ENCODE measurements around the gene TXLNG. TPM values are rescaled to one million over a fixed set of nuclear protein-coding genes. Genes with fewer than 3 reads are reported as not detected.

TXLNG gene
- total and polyA plus RNA-seq, 12 donors, result 3.6 to 6.8 (median 5.8) TPM

DNA sequence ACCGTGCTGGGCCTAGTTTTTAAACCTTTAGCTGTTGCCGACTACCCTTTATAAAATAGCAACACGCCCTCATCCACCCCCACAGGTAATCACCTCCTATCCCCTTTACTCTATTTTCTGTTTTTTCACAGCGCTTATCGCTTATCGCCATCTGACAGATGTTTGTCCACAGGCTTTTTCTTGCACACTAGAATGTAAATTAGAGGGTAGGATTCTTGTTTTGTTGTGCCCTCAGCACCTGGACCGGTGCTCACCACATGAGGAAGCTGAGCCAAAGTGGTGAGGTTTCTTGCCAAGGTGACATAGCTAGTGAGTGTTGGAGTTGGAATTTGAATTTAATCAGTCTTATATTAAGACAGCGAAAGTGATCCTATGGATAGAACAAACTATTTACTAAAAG, 86.8 kb downstream of the TXLNG start:
- no peaks in the 10 kb centered on the region for H3K9me3 ChIP-seq
- no peak overlapping the region for H3K27ac ChIP-seq
- H3K4me3 ChIP-seq, result no peak overlapping the region
- DNase-seq (no peak), ATAC-seq (no peak)
- intact Hi-C loops (cut with DNase I), result no loop called here
- WGBS, 2 donors, result 89 to 92% methylated on average over 8 of the region's 8 CpGs
- no peaks in the 10 kb centered on the region for H3K36me3 ChIP-seq
- H3K4me1 ChIP-seq, result peaks cover 0 to 24% (median 13%) of the 10 kb centered on the region in 9 donors
- TF ChIP-seq, protein P1, sequence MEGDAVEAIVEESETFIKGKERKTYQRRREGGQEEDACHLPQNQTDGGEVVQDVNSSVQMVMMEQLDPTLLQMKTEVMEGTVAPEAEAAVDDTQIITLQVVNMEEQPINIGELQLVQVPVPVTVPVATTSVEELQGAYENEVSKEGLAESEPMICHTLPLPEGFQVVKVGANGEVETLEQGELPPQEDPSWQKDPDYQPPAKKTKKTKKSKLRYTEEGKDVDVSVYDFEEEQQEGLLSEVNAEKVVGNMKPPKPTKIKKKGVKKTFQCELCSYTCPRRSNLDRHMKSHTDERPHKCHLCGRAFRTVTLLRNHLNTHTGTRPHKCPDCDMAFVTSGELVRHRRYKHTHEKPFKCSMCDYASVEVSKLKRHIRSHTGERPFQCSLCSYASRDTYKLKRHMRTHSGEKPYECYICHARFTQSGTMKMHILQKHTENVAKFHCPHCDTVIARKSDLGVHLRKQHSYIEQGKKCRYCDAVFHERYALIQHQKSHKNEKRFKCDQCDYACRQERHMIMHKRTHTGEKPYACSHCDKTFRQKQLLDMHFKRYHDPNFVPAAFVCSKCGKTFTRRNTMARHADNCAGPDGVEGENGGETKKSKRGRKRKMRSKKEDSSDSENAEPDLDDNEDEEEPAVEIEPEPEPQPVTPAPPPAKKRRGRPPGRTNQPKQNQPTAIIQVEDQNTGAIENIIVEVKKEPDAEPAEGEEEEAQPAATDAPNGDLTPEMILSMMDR (IDR thresholded peaks at IDR 0.05), result no peak
- H3K27me3 ChIP-seq, result peaks cover 0 to 91% (median 0%) of the 10 kb centered on the region in 7 donors

DNA sequence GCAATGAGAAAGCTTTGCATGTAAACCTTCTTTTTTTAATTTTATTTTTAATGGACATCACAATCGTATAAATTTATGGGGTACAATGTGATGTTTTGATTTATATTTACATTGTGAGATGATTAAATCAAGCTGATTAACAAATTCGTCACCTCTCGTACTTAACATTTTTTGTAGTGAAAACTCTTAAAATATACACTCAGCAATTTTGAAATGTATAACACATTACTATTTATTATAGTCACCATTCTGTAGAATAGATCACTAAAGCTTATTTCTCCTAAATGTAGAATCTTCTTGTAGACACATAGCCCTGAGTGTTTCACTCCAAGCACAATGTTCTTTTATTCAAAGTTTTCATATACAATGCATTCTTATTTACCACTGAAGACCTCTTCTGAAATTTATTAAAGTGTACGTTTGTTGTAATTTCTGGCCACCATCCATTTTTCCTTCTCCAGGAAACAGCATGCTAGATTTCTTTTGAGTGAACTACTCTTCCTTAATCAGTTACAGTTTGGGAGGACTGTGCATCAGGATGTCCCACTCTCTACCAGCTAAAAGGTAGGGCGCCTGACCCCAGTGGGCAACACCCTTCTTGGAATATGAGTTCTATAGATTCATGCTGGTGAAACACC, 88.3 kb downstream of the TXLNG start:
- Histone ChIP-seq H3K36me3 (no peaks in the 10 kb centered on the region), H3K4me3 (no peak overlapping the region), H3K27me3 (peaks cover 0 to 91% (median 0%) of the 10 kb centered on the region in 7 donors), H3K27ac (no peak overlapping the region), H3K9me3 (no peaks in the 10 kb centered on the region), H3K4me1 (peaks cover 0 to 16% (median 7%) of the 10 kb centered on the region in 9 donors)
- TF ChIP-seq, protein P1 (IDR thresholded peaks at IDR 0.05), result no peak
- DNase-seq, result no peak
- WGBS, 2 donors, result 84 to 86% methylated on average over 5 of the region's 5 CpGs
- ATAC-seq, result no peak
- intact Hi-C loops (cut with DNase I), result no loop called here

DNA sequence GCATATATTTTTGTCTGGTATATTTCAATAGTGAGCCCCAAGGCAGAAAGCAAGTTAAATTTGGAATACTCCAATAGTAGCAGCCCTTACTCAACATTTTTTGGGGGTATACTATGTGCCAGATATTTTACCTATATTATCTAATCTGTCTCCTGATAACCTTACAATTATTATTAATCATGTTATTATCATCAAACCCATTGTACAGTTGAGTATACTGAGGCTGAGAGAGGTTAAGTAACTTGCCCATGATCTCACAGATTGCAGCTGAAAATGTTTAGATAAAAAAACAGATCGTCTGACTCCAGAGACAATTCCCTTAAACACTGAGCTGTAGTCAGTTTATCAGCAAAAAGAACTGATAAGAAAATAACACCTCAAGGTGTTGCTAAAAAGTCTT, 90.4 kb downstream of the TXLNG start:
- H3K4me1 ChIP-seq, result peaks cover 0 to 4% (median 0%) of the 10 kb centered on the region in 9 donors
- no peak overlapping the region for H3K27ac ChIP-seq
- WGBS, 2 donors, result 25 to 26% methylated on average over 1 of the region's 1 CpG
- no peak for ATAC-seq
- H3K36me3 ChIP-seq, result no peaks in the 10 kb centered on the region
- TF ChIP-seq, protein P1 (IDR thresholded peaks at IDR 0.05), result no peak
- peaks cover 0 to 100% (median 0%) of the 10 kb centered on the region in 7 donors for H3K27me3 ChIP-seq
- no peaks in the 10 kb centered on the region for H3K9me3 ChIP-seq
- no peak overlapping the region for H3K4me3 ChIP-seq
- no peak for DNase-seq
- intact Hi-C loops (cut with DNase I), result no loop called here

DNA sequence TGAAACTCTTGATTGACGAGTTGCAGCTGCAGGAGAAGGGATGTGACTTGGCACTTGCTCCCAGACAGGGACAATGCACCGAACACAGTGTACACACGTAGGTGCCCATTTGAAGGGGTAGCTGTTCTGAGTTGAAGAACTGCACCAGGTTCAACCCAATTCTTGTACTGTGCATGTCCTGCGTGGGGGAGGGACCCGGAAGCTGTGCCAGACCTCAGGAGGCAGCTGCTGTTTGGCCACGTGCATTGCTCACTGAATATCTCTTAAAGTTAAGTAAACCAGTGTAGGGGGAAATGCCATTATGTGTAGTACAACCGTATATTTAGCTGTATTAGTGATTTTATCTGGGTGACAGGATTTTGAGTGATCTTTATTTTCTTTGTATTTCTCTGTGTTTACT, 95.9 kb downstream of the TXLNG start:
- Histone ChIP-seq H3K27ac (peak overlapping the region in 2 of 10 donors; percentile 4 to 61), H3K4me3 (peak overlapping the region; percentile 6 to 62 (median 52)), H3K27me3 (peaks cover 0 to 98% (median 0%) of the 10 kb centered on the region in 7 donors), H3K4me1 (peaks cover 0 to 5% (median 0%) of the 10 kb centered on the region in 9 donors), H3K9me3 (no peaks in the 10 kb centered on the region), H3K36me3 (no peaks in the 10 kb centered on the region)
- intact Hi-C loops (cut with DNase I), result loop anchor here in 7 of 10 donors (5.0 to 10.0 kb wide), 6 partner anchors 47 to 165 kb away; no protein-coding TSS in a partner anchor
- WGBS, 2 donors, result 1 to 3% methylated on average over 7 of the region's 7 CpGs
- peak; percentile 37 to 75 (median 60) for ATAC-seq
- DNase-seq, result peak; percentile 5 to 16
- TF ChIP-seq, protein P1 (IDR thresholded peaks at IDR 0.05), result no peak
